RWPE2 (cell line): ENCODE results near the gene LPAR1.

Source experiments
- ATAC-seq: fragments of 200-7000 bp; cut with Tn5 transposase; 3 replicates; pipeline ENCODE4 v1.9.1; 2021; ENCODE audit warnings: low read depth
- DNase-seq: peaks from one replicate; pipeline ENCODE4 v3.0.0-alpha.2; 2020; ENCODE audit warnings: low spot score
- H3K27ac ChIP-seq: fragments of 450-650 bp; 2 replicates; pipeline ENCODE4 v1.5.1; 2017; ENCODE audit warnings: mild to moderate bottlenecking; ENCODE audit not compliant: poor library complexity, severe bottlenecking
- H3K27me3 ChIP-seq: fragments of 250-450 bp; sonication (Bioruptor Pico); 2 replicates; pipeline ENCODE4 v1.5.1; 2021; ENCODE audit warnings: mild to moderate bottlenecking, moderate library complexity; ENCODE audit not compliant: insufficient read depth, poor library complexity, severe bottlenecking
- H3K36me3 ChIP-seq: fragments of 250-450 bp; sonication (Bioruptor Pico); 2 replicates; pipeline ENCODE4 v1.5.1; 2020; ENCODE audit warnings: low read depth, mild to moderate bottlenecking, moderate library complexity
- H3K4me1 ChIP-seq: fragments of 250-450 bp; sonication (Bioruptor Pico); 2 replicates; pipeline ENCODE4 v1.5.1; 2021; ENCODE audit warnings: mild to moderate bottlenecking, moderate library complexity; ENCODE audit not compliant: insufficient read depth, poor library complexity, severe bottlenecking
- H3K4me3 ChIP-seq: fragments of 250-450 bp; sonication (Bioruptor Pico); 2 replicates; pipeline ENCODE4 v1.5.1; 2021; ENCODE audit warnings: mild to moderate bottlenecking, moderate library complexity; ENCODE audit not compliant: severe bottlenecking
- H3K9me3 ChIP-seq: fragments of 250-450 bp; sonication (Bioruptor Pico); 2 replicates; pipeline ENCODE4 v1.5.1; 2021; ENCODE audit warnings: mild to moderate bottlenecking, moderate library complexity; ENCODE audit not compliant: severe bottlenecking
- TF ChIP-seq, protein P1 (sequence below): fragments of 450-650 bp; IDR thresholded peaks from one replicate; pipeline ENCODE4 v1.5.1; 2017; ENCODE audit warnings: mild to moderate bottlenecking, moderate library complexity; ENCODE audit not compliant: poor library complexity, severe bottlenecking

Gene LPAR1

DNA sequence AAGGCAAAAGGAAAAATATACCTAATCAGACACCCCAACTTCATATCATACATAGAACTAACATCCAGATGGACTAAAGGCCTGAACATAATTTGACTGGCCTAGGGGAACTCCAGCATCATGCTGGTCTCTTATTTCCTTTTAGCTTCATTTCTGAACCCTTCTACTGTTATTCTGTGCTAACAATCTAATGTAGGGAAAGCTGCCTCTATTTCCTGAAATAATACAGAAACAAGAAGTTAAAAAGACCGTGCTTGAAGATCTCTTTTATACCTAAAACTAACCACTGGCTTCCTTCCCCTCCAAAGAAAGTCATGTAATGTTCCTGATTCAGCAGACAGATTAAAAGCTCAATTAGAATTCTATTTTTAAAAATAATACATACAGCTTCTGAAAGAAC is 36.7 kb downstream of the LPAR1 start:
- no peaks in the 10 kb centered on the region for H3K9me3 ChIP-seq
- TF ChIP-seq, protein P1, sequence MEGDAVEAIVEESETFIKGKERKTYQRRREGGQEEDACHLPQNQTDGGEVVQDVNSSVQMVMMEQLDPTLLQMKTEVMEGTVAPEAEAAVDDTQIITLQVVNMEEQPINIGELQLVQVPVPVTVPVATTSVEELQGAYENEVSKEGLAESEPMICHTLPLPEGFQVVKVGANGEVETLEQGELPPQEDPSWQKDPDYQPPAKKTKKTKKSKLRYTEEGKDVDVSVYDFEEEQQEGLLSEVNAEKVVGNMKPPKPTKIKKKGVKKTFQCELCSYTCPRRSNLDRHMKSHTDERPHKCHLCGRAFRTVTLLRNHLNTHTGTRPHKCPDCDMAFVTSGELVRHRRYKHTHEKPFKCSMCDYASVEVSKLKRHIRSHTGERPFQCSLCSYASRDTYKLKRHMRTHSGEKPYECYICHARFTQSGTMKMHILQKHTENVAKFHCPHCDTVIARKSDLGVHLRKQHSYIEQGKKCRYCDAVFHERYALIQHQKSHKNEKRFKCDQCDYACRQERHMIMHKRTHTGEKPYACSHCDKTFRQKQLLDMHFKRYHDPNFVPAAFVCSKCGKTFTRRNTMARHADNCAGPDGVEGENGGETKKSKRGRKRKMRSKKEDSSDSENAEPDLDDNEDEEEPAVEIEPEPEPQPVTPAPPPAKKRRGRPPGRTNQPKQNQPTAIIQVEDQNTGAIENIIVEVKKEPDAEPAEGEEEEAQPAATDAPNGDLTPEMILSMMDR: no peak
- ATAC-seq (no peak), DNase-seq (no peak)
- H3K4me3 ChIP-seq: no peak overlapping the region
- no peak overlapping the region for H3K27ac ChIP-seq
- H3K36me3 ChIP-seq: peaks cover 28% of the 10 kb centered on the region
- H3K27me3 ChIP-seq: no peaks in the 10 kb centered on the region
- H3K4me1 ChIP-seq: peaks cover 12% of the 10 kb centered on the region

DNA sequence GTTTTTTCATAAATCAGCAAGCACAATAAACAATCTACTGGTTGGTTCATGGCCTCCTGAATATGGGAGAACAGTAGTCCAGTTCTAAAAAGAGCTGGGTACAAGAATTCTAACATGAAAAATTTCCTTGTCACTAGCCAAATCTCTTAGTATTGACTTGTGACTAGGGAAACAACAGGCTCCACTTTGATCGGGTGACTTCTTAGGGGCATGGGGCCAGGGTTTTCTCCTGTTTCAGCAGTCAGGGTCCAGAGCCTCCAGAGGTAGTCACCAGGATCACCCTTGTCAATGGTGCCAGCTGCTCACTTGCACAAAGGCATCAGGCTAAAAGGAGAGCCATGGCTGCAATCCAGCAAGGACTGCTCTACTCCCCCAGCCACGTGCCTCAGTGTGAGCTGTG is 38.1 kb downstream of the LPAR1 start:
- Histone ChIP-seq H3K9me3 (no peaks in the 10 kb centered on the region), H3K4me1 (peaks cover 6% of the 10 kb centered on the region), H3K36me3 (peaks cover 25% of the 10 kb centered on the region), H3K27ac (no peak overlapping the region), H3K4me3 (no peak overlapping the region), H3K27me3 (no peaks in the 10 kb centered on the region)
- TF ChIP-seq, protein P1: no peak
- ATAC-seq: no peak
- DNase-seq: no peak

DNA sequence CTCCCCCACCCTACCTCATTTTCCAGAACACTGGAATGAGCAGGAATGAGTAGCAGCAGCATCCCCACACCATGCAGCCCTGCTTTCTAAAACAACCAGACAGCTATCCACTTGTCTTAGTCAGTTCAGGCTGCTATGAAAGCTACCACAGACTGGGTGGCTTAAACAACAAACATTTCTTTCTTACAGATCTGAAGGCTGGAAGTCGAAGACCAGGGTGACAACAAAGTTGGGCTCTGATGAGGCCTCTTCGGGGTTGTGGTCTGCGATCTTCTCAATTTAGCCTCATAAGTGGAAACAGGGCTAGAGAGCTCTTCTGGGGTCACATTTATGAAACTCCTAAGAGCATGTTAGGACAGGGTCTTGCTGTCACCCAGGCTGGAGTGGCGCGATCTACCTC is 38.9 kb downstream of the LPAR1 start:
- Histone ChIP-seq H3K9me3 (no peaks in the 10 kb centered on the region), H3K27ac (no peak overlapping the region), H3K36me3 (peaks cover 25% of the 10 kb centered on the region), H3K4me1 (peaks cover 6% of the 10 kb centered on the region), H3K27me3 (no peaks in the 10 kb centered on the region), H3K4me3 (no peak overlapping the region)
- ATAC-seq: no peak
- no peak for DNase-seq
- TF ChIP-seq, protein P1: no peak

DNA sequence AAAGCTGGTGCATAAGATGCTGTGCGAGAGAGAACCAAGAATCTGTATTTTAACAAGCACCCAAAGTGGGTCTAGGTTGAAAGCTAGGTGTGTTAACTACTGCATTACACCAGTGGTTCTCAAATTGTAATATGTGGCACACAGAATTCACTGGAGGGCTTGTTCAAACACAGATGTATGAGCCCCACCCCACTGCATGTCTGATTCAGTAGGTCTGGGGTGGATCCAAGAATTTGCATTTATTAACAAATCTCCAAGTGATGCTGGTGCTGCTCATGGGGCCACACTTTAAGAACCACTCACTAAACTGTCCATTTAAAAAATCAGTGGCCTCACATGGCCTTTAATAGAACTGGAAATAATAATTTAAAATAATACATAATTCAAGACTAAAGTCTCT is 40.4 kb downstream of the LPAR1 start:
- TF ChIP-seq, protein P1: no peak
- Histone ChIP-seq H3K27me3 (no peaks in the 10 kb centered on the region), H3K36me3 (peaks cover 25% of the 10 kb centered on the region), H3K4me1 (peaks cover 6% of the 10 kb centered on the region), H3K9me3 (no peaks in the 10 kb centered on the region), H3K4me3 (no peak overlapping the region), H3K27ac (no peak overlapping the region)
- DNase-seq (no peak), ATAC-seq (peak; percentile 49; the same call in 2 of the 3 replicates)

DNA sequence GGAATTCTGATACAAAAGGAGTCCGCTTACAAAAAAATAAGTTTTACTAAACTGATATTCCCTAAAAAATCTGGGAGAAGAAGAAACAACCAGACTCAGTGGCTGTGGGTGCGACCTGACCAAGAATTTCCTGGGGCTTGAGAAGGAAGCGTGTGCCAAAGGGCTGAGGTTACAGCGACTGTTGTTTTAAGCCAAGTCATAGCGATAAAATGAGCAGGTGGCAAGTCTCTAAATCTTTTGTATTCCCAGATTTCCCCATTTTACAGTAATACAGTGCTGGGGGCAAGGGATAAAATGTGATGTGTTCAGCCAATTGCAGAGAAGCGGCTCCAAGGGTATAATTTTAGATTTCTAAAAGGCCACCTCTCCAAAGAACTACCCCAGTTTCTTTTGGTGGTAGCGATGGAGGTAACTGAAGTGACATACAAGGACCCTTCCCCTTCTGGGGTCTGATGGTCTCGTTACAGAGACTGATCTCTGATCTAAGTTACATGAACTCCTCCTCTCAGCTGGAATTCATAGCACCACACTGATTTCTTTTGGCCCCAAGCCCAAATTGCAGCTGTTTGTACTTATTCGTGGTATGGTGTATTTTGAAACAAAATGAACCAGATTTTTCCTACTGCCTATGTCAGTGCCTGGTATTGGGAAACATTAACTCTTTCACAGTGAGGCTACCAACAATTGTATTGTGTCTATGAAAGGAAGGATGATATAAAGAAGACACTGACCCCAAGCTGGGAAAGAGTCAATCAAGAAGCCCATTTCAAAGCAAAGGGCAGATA is 41.6 kb downstream of the LPAR1 start:
- DNase-seq (no peak), ATAC-seq (no peak)
- TF ChIP-seq, protein P1: no peak
- Histone ChIP-seq H3K27ac (no peak overlapping the region), H3K27me3 (no peaks in the 10 kb centered on the region), H3K4me1 (peaks cover 6% of the 10 kb centered on the region), H3K4me3 (no peak overlapping the region), H3K36me3 (peaks cover 16% of the 10 kb centered on the region; the same call in 1 of the 2 replicates), H3K9me3 (no peaks in the 10 kb centered on the region)
